Stimulated activated CD4-positive, alpha-beta T cell treated with anti-CD3 and anti-CD28 coated beads, Interleukin-15, amount 100 ng/mL, for 24 hours (primary cell): ENCODE measurements around the gene CCDC192.

Experiments
- DNase-seq: peaks from one replicate; pipeline ENCODE4 v3.0.0-alpha.2; 2020

The CCDC192 gene

GRCh38 chr5:127851964-127852363, 148.8 kb downstream of the CCDC192 start:
- no peak for DNase-seq

GRCh38 chr5:127854520-127854919, 151.3 kb downstream of the CCDC192 start:
- DNase-seq: no peak

GRCh38 chr5:127856292-127856691, 153.1 kb downstream of the CCDC192 start:
- DNase-seq: no peak

GRCh38 chr5:127858116-127858784, 155.1 kb downstream of the CCDC192 start:
- DNase-seq: no peak

- DNase-seq: no peak
Observed at GRCh38 chr5:127860291-127860690, 157.1 kb downstream of the CCDC192 start.

- no peak for DNase-seq
Observed at GRCh38 chr5:127863161-127863560, 160.0 kb downstream of the CCDC192 start.

GRCh38 chr5:127863610-127864395, 160.6 kb downstream of the CCDC192 start:
- no peak for DNase-seq

GRCh38 chr5:127864511-127864910, 161.3 kb downstream of the CCDC192 start:
- no peak for DNase-seq

- DNase-seq: no peak
Observed at GRCh38 chr5:127865273-127865672, 162.1 kb downstream of the CCDC192 start.

GRCh38 chr5:127867022-127867783, 164.0 kb downstream of the CCDC192 start:
- DNase-seq: no peak

- DNase-seq: no peak
Observed at GRCh38 chr5:127870914-127871313, 167.7 kb downstream of the CCDC192 start.

GRCh38 chr5:127871503-127872153, 168.4 kb downstream of the CCDC192 start:
- no peak for DNase-seq

- DNase-seq: no peak
Observed at GRCh38 chr5:127872494-127872893, 169.3 kb downstream of the CCDC192 start.

- DNase-seq: peak; percentile 37
Observed at GRCh38 chr5:127875235-127876021, 172.2 kb downstream of the CCDC192 start.

- no peak for DNase-seq
Observed at GRCh38 chr5:127876384-127876783, 173.2 kb downstream of the CCDC192 start.

GRCh38 chr5:127878174-127878750, 175.1 kb downstream of the CCDC192 start:
- DNase-seq: peak; percentile 9

- DNase-seq: no peak
Observed at GRCh38 chr5:127884416-127884815, 181.2 kb downstream of the CCDC192 start.

- DNase-seq: no peak
Observed at GRCh38 chr5:127885176-127885575, 182.0 kb downstream of the CCDC192 start.

GRCh38 chr5:127886081-127886480, 182.9 kb downstream of the CCDC192 start:
- DNase-seq: no peak

- DNase-seq: no peak
Observed at GRCh38 chr5:127887282-127887681, 184.1 kb downstream of the CCDC192 start.

- DNase-seq: no peak
Observed at GRCh38 chr5:127891942-127892341, 188.8 kb downstream of the CCDC192 start.
